GM12878 (cell line): ENCODE measurements around the gene LINC00237. TPM values are rescaled to one million over a fixed set of nuclear protein-coding genes. Genes with fewer than 3 reads are reported as not detected.

Source experiments
- ATAC-seq: fragments of 200-7000 bp; cut with Tn5 transposase; 3 replicates; pipeline ENCODE4 v1.9.1; 2020; ENCODE audit warnings: mild to moderate bottlenecking, moderate library complexity
- BruUV-seq: library from RNA; stranded (reverse); fragments of 400-500 nt; replicated peaks from 2 replicates; lab custom pipeline; 2021; lab: Mats Ljungman, UMichigan
- CTCF ChIA-PET: fragments of 300-600 bp; sonication (Branson Sonifier 250); formaldehyde crosslinking; extraction: SDS; loops from one replicate; lab custom pipeline; 2021; ENCODE audit warnings: inconsistent platforms; lab: Yijun Ruan, JAX
- POLR2A ChIA-PET: fragments of 350-600 bp; formaldehyde crosslinking; extraction: SDS; loops from one replicate; lab custom pipeline; 2021; ENCODE audit warnings: inconsistent platforms; lab: Charles Lee
- RAD21 ChIA-PET: fragments of 300-600 bp; sonication (Branson Sonifier 250); formaldehyde crosslinking; loops from one replicate; lab custom pipeline; 2023; ENCODE audit warnings: antibody characterized with exemption; ENCODE audit not compliant: unreplicated experiment; lab: Charles Lee
- SMC1A ChIA-PET: fragments of 300-600 bp; sonication (Branson Sonifier 250); formaldehyde crosslinking; loops from one replicate; lab custom pipeline; 2023; ENCODE audit not compliant: unreplicated experiment, uncharacterized antibody; lab: Charles Lee
- DNase-seq: peaks from one replicate; pipeline ENCODE4 v3.0.0-alpha.2; 2011; ENCODE audit warnings: low read depth, low spot score
- FAIRE-seq: peaks from 3 replicates; lab custom pipeline; 2011; peaks lifted over from hg19 to GRCh38; lab: Jason Lieb, UNC
- H2AFZ ChIP-seq: 2 replicates; pipeline ENCODE4 v1.6.0; 2011; ENCODE audit warnings: low read depth, low read length, control low read depth; ENCODE audit not compliant: control insufficient read depth
- H3K27ac ChIP-seq: 2 replicates; pipeline ENCODE4 v1.5.1; 2011; ENCODE audit warnings: control low read depth; ENCODE audit not compliant: control insufficient read depth, insufficient read depth
- H3K27me3 ChIP-seq, 2 experiments: replicated peaks in 1 of 2; 2 replicates each; pipeline versions ENCODE4 v1.6.0 to v1.6.1; 2011; ENCODE audit warnings: low read length in 1 of 2; ENCODE audit not compliant: control insufficient read depth in 2 of 2, insufficient read depth in 2 of 2
- H3K36me3 ChIP-seq, 2 experiments: 2 replicates each; pipeline ENCODE4 v1.5.1; 2011; ENCODE audit warnings: low read length in 1 of 2; ENCODE audit not compliant: control insufficient read depth in 2 of 2, insufficient read depth in 2 of 2
- H3K4me1 ChIP-seq: 2 replicates; pipeline ENCODE4 v1.6.1; 2011; ENCODE audit warnings: mild to moderate bottlenecking, low read length, moderate library complexity, mixed read lengths; ENCODE audit not compliant: control insufficient read depth, insufficient read depth
- H3K4me2 ChIP-seq: 2 replicates; pipeline ENCODE4 v1.6.0; 2011; ENCODE audit warnings: control low read depth; ENCODE audit not compliant: control insufficient read depth, insufficient read depth
- H3K4me3 ChIP-seq: fragments of 200-600 bp; sonication (generic); 2 replicates; pipeline ENCODE4 v1.5.1; 2016
- H3K79me2 ChIP-seq: 2 replicates; pipeline ENCODE4 v1.6.0; 2011; ENCODE audit warnings: low read length; ENCODE audit not compliant: control insufficient read depth, insufficient read depth
- H3K9ac ChIP-seq: 2 replicates; pipeline ENCODE4 v1.8.0; 2011; ENCODE audit warnings: low read length, control low read depth, mixed read lengths; ENCODE audit not compliant: control insufficient read depth, insufficient read depth
- H3K9me3 ChIP-seq: replicated peaks from 3 replicates; pipeline ENCODE4 v1.5.1; 2011; ENCODE audit warnings: mild to moderate bottlenecking, low read length; ENCODE audit not compliant: control insufficient read depth, insufficient read depth
- H4K20me1 ChIP-seq: 2 replicates; pipeline ENCODE4 v1.6.0; 2011; ENCODE audit not compliant: control insufficient read depth, insufficient read depth
- ATF7 ChIP-seq: fragments of 450-650 bp; IDR thresholded peaks from 2 replicates; pipeline ENCODE4 v1.6.1; 2016; ENCODE audit warnings: low read depth, mild to moderate bottlenecking
- FOS ChIP-seq: IDR thresholded peaks from 3 replicates; pipeline ENCODE4 v1.6.1; 2011; ENCODE audit warnings: borderline replicate concordance; ENCODE audit not compliant: insufficient read length; ENCODE audit errors: extremely low read depth
- GATAD2B ChIP-seq: fragments of 450-650 bp; conservative IDR thresholded peaks from 2 replicates; pipeline ENCODE4 v1.6.1; 2017; ENCODE audit warnings: low read depth, mild to moderate bottlenecking, moderate library complexity
- HDGF ChIP-seq: fragments of 450-650 bp; IDR thresholded peaks from 2 replicates; pipeline ENCODE4 v1.6.1; 2016; ENCODE audit warnings: antibody characterized with exemption
- RUNX3 ChIP-seq: IDR thresholded peaks from 2 replicates; pipeline ENCODE4 v1.6.1; 2012; ENCODE audit warnings: low read length, inconsistent platforms
- SIN3A ChIP-seq: IDR thresholded peaks from 2 replicates; pipeline ENCODE4 v1.6.1; 2012; ENCODE audit warnings: low read depth, low read length, improper control_type of control experiment
- SPI1 ChIP-seq: IDR thresholded peaks from 2 replicates; pipeline ENCODE4 v1.6.1; 2011; ENCODE audit warnings: low read depth, mild to moderate bottlenecking, low read length, moderate library complexity, borderline replicate concordance; ENCODE audit not compliant: insufficient read depth
- ZNF207 ChIP-seq: fragments of 450-650 bp; IDR thresholded peaks from 2 replicates; pipeline ENCODE4 v1.6.1; 2014; ENCODE audit warnings: antibody characterized with exemption, mild to moderate bottlenecking, borderline replicate concordance
- ZNF274 ChIP-seq: IDR thresholded peaks from one replicate; pipeline ENCODE4 v1.8.0; 2011; ENCODE audit not compliant: insufficient read length, insufficient read depth
- ZZZ3 ChIP-seq: IDR thresholded peaks from 2 replicates; pipeline ENCODE4 v1.6.1; 2011; ENCODE audit warnings: low read depth; ENCODE audit not compliant: control insufficient read depth, insufficient read length
- WGBS: methylation state at CpG from one replicate; pipeline ENCODE4 v1.1.6; 2016; ENCODE audit warnings: low lambda C conversion rate; ENCODE audit not compliant: insufficient replicate concordance, insufficient coverage; ENCODE audit errors: missing lambda C conversion rate; 5-methylcytosine and 5-hydroxymethylcytosine counted together
- in situ Hi-C: fragments of 300-500 bp; cut with MboI; formaldehyde crosslinking; loops from 9 replicates; pipeline ENCODE4 v1.14.3; 2018; ENCODE audit warnings: mixed read lengths
- intact Hi-C: fragments of 100-400 bp; cut with micrococcal nuclease; formaldehyde crosslinking; loops from one replicate; pipeline ENCODE4 v1.14.2; 2022; ENCODE audit not compliant: unreplicated experiment
- polyA plus RNA-seq, 11 experiments: library from polyadenylated mRNA; depleted of rRNA in 4 of 11; unstranded in 6 of 11; stranded (reverse) in 5 of 11; fragments of >200 nt; fragmentation: Nextera tagmentation in 4 of 11; fragmentation: Illumina TruSeq in 1 of 11; extraction: Ambion mirVana in 4 of 11; extraction: Trizol in 1 of 11; gene quantifications; 1 replicate in 1 of 11; 2 replicates in 10 of 11; pipeline versions ENCODE4 v1.2.1 to v1.2.3, GENCODE V29; 2011 to 2016; ENCODE audit warnings: inconsistent platforms in 2 of 11, missing spikeins in 2 of 11, low read depth in 1 of 11
- total RNA-seq, 4 experiments: library from RNA; depleted of rRNA in 3 of 4; stranded (reverse); fragments of >200 nt in 3 of 4; fragmentation: Illumina TruSeq in 1 of 4; extraction: Trizol in 1 of 4; gene quantifications; 2 replicates each; pipeline versions ENCODE4 v1.2.1 to v1.2.3, GENCODE V29; 2013 to 2021
- TF ChIP-seq, protein P1 (sequence below): IDR thresholded peaks from 2 replicates; pipeline ENCODE4 v1.6.1; 2011; ENCODE audit warnings: borderline replicate concordance, low read depth, mild to moderate bottlenecking, moderate library complexity, mixed read lengths, low read length; ENCODE audit not compliant: insufficient read depth; ENCODE audit errors: extremely low read length
- TF ChIP-seq, protein P2 (sequence below): fragments of 450-650 bp; IDR thresholded peaks from 2 replicates; pipeline ENCODE4 v1.6.1; 2017; ENCODE audit warnings: low read depth, mild to moderate bottlenecking, moderate library complexity
- TF ChIP-seq, protein P3 (sequence below): fragments of 450-650 bp; IDR thresholded peaks from 2 replicates; pipeline ENCODE4 v1.6.1; 2014; ENCODE audit warnings: mild to moderate bottlenecking

LINC00237 gene
- total and polyA plus RNA-seq, 10 of the 15 experiments (the other 5 are each of a cell fraction or from before 2014, with no cell fraction given) = not detected

DNA sequence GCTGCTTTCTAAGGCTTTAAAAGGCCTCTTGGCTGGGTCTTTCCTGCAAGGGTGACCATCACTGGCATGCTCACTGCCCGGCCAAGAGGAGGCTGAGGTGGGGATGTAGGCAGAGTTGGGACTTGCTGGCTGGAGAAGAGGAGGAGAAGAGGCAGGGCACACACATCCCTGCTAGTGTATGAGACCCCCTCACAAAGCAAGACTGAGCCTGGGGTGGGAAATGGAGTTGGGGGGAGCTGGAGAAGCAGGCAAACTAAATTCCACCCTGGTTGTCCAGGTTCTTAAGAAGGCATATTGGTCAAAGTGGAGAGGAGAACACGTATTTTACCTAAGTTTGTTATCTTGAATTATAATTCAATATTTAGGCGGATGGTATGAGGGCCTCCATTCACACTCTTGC lies 18.0 kb upstream of the LINC00237 start:
- ATAC-seq = no peak
- Histone ChIP-seq H3K4me2 (no peak overlapping the region), H3K27me3 (no peaks in the 10 kb centered on the region), H3K4me1 (peaks cover 2% of the 10 kb centered on the region; the same call in 1 of the 2 replicates), H3K79me2 (no peaks in the 10 kb centered on the region; the same call in 1 of the 2 replicates), H4K20me1 (no peaks in the 10 kb centered on the region), H3K27ac (no peak overlapping the region), H2AFZ (no peak overlapping the region), H3K36me3 (no peaks in the 10 kb centered on the region), H3K9ac (no peak overlapping the region), H3K9me3 (no peaks in the 10 kb centered on the region), H3K4me3 (no peak overlapping the region)
- RAD21 ChIA-PET = no interaction called here
- intact Hi-C loops (loop anchor here (10.0 kb wide), 1 partner anchor 181 kb away; the partner anchor contains the start of gene XRN2), in situ Hi-C loops (no loop called here)
- POLR2A ChIA-PET = no interaction called here
- FAIRE-seq = no peak
- no peak for TF ChIP-seq ZNF207
- TF ChIP-seq FOS = no peak
- TF ChIP-seq, protein P1, sequence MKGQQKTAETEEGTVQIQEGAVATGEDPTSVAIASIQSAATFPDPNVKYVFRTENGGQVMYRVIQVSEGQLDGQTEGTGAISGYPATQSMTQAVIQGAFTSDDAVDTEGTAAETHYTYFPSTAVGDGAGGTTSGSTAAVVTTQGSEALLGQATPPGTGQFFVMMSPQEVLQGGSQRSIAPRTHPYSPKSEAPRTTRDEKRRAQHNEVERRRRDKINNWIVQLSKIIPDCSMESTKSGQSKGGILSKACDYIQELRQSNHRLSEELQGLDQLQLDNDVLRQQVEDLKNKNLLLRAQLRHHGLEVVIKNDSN = no peak
- TF ChIP-seq RUNX3 = no peak
- SMC1A ChIA-PET = no interaction called here
- 48% methylated on average over 3 of the region's 3 CpGs for WGBS
- CTCF ChIA-PET = no interaction called here
- no peak for DNase-seq
- BruUV-seq = no TSS peak

DNA sequence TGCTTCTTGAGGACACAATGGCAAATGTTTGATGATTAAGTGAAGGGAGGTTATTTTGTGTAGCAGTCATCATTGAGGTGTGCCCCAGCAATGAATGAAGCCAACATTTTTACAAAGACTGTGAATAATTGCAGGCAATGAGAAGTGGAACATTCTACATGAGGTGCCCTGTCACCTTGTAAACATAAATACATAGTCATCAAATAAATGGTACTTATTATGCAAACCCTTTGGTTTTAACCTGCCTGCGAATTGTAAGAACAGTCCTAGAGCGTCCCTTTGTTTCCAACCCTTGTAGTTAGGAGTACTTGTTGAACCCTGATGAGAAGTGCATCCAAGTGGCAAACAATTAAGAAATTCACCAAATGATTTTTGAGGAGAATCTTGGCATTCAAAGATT lies 12.6 kb upstream of the LINC00237 start:
- FAIRE-seq (no peak), ATAC-seq (no peak), DNase-seq (no peak)
- Histone ChIP-seq H4K20me1 (no peaks in the 10 kb centered on the region), H3K9ac (no peak overlapping the region), H3K4me1 (no peaks in the 10 kb centered on the region), H3K36me3 (no peaks in the 10 kb centered on the region), H3K27me3 (no peaks in the 10 kb centered on the region; a peak in 1 of 4 replicates), H2AFZ (no peak overlapping the region), H3K27ac (no peak overlapping the region), H3K4me3 (no peak overlapping the region), H3K9me3 (no peaks in the 10 kb centered on the region), H3K4me2 (no peak overlapping the region), H3K79me2 (no peaks in the 10 kb centered on the region)
- RAD21 ChIA-PET = no interaction called here
- SMC1A ChIA-PET = no interaction called here
- intact Hi-C loops = no loop called here
- 74% methylated on average over 2 of the region's 2 CpGs for WGBS
- CTCF ChIA-PET = interaction anchor here (0.6 kb wide), 1 partner anchor 48 kb away, joined by 3 read pairs; no protein-coding TSS in a partner anchor
- POLR2A ChIA-PET = no interaction called here
- no TSS peak for BruUV-seq
- in situ Hi-C loops = no loop called here
- no peak for TF ChIP-seq HDGF
- TF ChIP-seq ATF7 = no peak
- TF ChIP-seq, protein P2, sequence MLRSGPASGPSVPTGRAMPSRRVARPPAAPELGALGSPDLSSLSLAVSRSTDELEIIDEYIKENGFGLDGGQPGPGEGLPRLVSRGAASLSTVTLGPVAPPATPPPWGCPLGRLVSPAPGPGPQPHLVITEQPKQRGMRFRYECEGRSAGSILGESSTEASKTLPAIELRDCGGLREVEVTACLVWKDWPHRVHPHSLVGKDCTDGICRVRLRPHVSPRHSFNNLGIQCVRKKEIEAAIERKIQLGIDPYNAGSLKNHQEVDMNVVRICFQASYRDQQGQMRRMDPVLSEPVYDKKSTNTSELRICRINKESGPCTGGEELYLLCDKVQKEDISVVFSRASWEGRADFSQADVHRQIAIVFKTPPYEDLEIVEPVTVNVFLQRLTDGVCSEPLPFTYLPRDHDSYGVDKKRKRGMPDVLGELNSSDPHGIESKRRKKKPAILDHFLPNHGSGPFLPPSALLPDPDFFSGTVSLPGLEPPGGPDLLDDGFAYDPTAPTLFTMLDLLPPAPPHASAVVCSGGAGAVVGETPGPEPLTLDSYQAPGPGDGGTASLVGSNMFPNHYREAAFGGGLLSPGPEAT = no peak
- no peak for TF ChIP-seq ZNF274
- no peak for TF ChIP-seq GATAD2B
- no peak for TF ChIP-seq SPI1
- TF ChIP-seq ZZZ3 = no peak
- TF ChIP-seq, protein P3, sequence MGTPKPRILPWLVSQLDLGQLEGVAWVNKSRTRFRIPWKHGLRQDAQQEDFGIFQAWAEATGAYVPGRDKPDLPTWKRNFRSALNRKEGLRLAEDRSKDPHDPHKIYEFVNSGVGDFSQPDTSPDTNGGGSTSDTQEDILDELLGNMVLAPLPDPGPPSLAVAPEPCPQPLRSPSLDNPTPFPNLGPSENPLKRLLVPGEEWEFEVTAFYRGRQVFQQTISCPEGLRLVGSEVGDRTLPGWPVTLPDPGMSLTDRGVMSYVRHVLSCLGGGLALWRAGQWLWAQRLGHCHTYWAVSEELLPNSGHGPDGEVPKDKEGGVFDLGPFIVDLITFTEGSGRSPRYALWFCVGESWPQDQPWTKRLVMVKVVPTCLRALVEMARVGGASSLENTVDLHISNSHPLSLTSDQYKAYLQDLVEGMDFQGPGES = no peak
- TF ChIP-seq SIN3A = no peak
